GM21360 (cell line): ENCODE measurements around the gene TTC23.

Experiments used
- ATAC-seq: cut with Tn5 transposase; IDR thresholded peaks from one replicate; pipeline ENCODE4 v1.9.1; 2021; ENCODE audit warnings: mild to moderate bottlenecking, moderate library complexity; ENCODE audit not compliant: unreplicated experiment

The TTC23 gene, protein sequence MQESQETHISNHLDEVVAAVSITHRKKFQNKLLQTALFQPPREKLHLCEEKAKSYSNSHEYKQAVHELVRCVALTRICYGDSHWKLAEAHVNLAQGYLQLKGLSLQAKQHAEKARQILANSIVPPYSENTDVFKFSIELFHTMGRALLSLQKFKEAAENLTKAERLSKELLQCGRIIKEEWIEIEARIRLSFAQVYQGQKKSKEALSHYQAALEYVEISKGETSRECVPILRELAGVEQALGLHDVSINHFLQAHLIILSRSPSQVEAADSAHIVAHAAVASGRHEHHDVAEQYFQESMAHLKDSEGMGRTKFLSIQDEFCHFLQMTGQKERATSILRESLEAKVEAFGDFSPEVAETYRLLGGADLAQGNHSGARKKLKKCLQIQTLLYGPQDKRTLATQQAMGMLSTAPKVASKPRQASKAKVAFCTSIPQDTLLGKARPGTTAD

GRCh38 chr15:99249270-99249841 is at the start of gene TTC23:
Gene TTC23 (minus strand): TSS chr15:99249581. CDS start chr15:99228712, 20,869 bp downstream.
- no peak for ATAC-seq

DNA sequence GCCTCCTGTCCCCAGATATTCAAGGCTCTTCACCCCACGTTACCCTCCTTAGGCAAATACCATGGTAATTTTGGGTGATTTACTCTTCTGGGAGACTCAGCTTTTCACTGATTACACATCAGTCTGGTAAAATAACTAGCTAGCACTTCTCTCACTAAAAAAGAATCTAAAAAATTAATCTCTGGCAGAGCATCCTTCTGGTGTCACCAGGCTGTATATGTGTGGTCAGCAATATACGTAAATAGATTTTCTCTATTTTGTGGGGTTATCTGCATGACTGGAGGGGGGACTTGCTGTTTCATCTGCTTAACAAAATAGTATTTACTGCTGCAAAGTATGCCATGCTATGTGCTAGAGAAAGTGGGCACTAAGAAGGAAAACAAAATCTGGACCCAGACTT is 47.0 kb upstream of the TTC23 start:
- no peak for ATAC-seq

- ATAC-seq: no peak
These were observed 46.5 kb upstream of the TTC23 start for GRCh38 chr15:99295840-99296239.

GRCh38 chr15:99291643-99292042 is 42.3 kb upstream of the TTC23 start:
- ATAC-seq: no peak

DNA sequence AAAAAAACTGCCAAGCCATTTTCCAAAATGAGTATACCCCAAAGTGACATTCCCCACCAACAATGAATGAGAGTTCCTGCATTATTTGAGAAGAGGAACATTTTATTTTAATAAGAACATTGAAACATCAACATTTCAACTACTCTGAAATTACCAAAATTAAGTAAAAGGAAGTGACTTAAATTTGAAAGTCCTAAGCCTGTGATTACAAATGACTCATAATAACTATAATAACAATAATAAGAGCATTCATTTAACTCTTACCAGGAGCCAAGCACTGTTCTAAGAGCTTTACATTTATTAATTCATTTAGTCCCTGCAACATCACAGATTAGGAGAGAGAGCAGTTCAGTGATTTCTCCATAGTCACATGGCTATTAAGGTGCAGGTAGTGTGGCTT is 34.3 kb upstream of the TTC23 start:
- no peak for ATAC-seq

- ATAC-seq: no peak
These were observed 33.2 kb upstream of the TTC23 start for GRCh38 chr15:99282586-99282985.

- ATAC-seq: no peak
These were observed 32.7 kb upstream of the TTC23 start for GRCh38 chr15:99282121-99282520.

DNA sequence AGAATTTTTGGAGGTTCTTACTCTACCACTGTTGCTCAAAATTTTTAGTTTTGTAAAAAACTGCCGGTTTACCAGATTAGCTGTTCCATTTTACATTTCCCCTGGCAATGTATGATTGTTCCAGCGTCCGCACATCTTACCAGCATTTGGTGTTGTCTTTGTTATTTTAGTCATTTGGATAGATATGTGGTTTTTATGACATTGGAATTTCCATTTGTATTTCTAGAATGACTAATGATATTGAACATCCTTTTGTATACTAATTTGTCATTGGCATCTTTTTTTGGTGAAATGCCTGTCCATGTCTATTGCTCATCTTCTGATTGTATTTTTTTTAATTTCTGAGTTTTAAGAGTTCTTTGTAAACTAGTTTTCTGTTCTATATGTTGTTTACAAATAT is 30.4 kb upstream of the TTC23 start:
- no peak for ATAC-seq

DNA sequence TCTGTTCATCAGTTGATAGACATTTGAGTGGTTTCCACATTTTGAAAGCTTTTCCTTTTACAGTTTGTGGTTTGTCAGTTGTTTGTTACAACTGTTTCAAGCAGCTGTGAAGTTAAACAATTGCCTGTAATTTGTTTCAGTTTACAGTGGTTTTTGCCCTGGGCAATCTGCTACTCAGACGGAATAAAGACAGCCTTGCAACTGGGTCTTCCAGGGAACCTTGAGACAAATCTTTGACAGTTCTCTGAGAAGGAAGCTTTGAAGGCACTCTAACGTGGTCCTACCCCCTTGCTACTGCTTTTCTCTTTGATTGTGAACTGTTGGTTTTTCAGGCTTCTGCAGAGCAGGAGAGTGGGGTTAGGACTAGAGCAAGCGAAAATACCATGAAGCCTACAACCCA is 29.9 kb upstream of the TTC23 start:
- ATAC-seq: no peak

DNA sequence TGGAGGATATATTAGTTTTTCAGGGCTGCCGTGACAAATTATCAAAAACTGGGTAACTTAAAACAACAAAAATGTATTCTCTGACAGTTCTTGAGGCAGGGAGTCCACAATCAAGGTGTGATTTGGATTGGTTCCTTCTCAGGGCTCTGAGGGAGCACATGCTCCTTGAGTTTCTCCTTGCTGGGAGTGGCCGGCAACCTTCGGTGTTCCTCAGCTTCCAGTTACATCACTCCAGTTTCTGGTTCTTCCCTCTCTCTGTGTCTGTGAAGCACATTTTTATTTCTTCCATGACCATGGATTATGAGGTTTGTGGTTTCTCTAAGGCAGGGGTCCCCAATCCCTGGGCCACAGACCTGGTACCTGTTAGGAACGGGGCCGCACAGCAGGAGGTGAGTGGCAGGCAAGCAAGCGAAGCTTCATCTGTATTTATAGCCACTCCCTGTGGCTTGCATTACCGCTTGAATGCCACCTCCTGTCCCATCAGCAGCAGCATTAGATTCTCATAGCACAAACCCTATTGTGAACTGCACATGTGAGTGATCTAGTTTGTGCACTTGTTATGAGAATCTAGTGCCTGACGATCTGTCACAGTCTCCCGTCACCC is 26.2 kb upstream of the TTC23 start:
- no peak for ATAC-seq

- ATAC-seq: no peak
These were observed 25.7 kb upstream of the TTC23 start for GRCh38 chr15:99275061-99275460.

GRCh38 chr15:99273801-99274200 is 24.4 kb upstream of the TTC23 start:
- no peak for ATAC-seq

GRCh38 chr15:99268431-99268830 is 19.1 kb upstream of the TTC23 start:
- ATAC-seq: no peak

GRCh38 chr15:99267957-99268356 is 18.6 kb upstream of the TTC23 start:
- no peak for ATAC-seq

DNA sequence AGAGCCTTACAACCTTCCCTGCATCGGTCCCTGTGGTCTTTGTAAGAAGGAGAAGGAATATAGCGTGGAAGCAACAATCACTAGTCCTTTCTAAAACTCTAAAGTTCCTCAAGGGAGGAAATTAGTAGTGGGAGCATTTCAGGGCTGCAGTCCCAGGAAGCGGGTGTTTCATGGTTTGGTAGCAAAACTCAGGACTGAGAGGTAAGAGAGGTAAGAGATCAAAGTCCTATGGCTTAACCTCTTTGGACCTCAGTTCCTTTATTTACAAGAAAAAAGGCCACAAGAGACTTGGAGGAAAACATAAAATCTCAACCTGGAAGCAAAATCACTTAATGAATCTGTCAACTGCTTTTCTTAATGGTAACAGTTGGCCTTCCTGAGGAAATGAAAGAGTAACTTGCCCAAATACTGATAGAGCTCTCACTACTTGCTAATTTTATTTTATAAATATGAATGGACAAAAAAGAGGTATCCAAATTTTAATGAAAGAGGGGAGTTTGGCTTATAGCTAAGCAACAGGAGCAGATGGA is 16.2 kb upstream of the TTC23 start:
- no peak for ATAC-seq

- no peak for ATAC-seq
These were observed 14.7 kb upstream of the TTC23 start for GRCh38 chr15:99264125-99264524.

DNA sequence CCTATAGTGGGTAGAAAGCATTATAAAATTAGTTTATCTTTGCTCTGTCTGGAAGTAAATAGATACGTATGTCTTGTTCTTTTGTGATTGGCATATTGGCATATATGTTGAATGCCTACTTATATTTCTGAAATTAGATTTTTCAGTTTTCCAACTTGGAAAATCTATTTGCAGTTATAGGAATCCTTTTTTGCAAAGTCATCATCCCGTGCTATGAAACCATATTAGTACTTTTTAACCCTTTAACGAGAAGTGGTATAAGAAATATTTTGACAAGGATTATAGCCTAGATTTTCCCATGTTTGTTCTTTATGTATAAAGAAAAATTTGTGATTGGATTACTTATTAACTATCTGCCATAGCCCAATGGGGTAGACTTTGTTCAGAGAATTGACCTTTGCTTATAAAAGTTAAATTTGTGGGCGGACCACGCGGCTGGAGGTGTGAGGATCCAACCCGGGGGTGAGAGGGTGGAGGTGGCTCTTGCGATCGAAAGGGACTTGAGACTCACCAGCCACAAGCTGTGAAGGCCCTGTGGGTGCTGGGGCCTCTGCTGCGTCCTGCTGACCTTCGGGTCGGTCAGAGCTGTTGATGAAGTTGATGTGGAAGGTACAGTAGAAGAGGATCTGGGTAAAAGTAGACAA is 7.8 kb upstream of the TTC23 start:
- no peak for ATAC-seq

- no peak for ATAC-seq
These were observed 4.2 kb upstream of the TTC23 start for GRCh38 chr15:99253381-99254090.

DNA sequence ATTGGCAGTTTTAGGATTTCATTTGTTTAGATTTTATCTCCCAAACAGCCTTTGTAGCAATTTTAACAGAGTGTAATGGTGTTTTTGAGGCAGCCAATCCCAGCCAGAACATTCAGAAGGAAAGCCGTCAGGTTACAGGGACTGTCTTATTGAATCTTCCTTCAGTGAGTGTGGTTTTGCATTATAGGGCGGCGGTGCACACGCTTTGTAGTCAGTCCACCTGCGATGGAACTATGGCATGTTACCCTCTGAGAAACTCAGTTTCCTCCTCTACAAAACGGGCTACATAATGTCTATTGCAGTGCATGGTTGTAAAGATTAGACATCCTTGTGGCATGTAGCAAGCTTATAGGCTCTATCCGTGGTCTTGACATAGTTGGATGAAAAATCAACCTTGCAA is 2.9 kb upstream of the TTC23 start:
- no peak for ATAC-seq

DNA sequence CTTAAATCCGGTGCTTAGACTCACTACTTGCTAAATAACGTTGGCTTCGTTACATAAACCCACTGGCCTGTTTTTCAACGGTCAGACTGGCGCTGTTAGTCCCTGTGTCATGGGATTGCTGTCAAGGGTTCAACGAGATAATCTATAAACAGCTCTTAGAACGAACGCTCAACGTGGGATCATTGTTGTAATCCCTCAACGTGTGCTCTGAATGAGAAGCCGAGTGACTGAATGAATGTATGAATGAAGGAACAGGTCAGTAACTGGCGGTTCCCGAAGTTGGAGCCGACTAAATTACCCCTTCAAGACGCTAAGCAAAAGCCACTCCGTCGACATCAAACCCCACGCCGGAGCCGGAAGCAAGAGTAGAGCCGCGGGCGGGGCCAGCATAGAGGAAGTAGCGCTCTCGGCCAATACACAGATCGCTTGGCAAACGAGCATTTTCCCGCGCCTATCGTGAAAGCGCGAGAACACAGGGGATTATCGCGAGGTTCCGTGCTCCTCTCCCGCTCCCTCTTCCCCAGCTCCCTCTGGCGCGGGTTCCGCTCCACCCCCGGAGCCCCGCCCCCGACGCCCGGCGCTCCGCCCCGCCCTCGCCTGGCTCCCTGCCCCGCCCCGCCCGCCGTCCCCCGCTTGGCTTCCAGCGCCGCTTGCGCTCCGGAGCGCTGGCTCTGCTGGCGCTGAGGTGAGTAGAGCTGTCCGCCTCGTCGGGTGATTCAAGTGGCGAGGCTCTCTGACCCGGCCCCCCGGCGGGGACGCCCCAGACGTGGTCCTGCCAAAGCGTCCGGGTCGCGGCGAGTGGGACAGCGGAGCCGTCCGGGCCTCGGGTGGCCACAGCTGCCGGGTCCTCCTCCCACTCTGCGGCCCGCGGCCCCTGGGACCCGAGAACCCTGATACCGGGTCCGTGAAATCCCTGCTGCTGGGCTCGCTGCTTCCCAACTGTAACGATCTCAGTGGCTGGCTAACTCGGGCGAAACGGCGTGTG is 1.8 kb upstream of the TTC23 start, which contains the start of gene LRRC28:
Gene LRRC28, plus strand, starts transcription at position 625 of the 985 bp plus-strand sequence. CDS start 4,477 bp downstream, outside the sequence.
- ATAC-seq: peak; percentile 95
